ENCODE results near the gene SERAC1. TPM values are rescaled to one million over a fixed set of nuclear protein-coding genes. Genes with fewer than 3 reads are reported as not detected.

SERAC1 gene
- total RNA-seq, 1 donor from 2014 or later = 20.9 TPM

Other genes starting within 250 kb of the SERAC1 start
- gene SYNJ2, start 186.4 kb downstream of the SERAC1 start, total RNA-seq = 13.3 and 14.1 TPM in 2 replicates
- gene GTF2H5, start 88 bp upstream of the SERAC1 start, total RNA-seq = 6.9 and 9.7 TPM in 2 replicates
- 109 and 141 TPM in 2 replicates for gene TULP4, start 144.2 kb upstream of the SERAC1 start, total RNA-seq

Data from renal cortical epithelial cell (primary cell).